GM20000 (cell line): ENCODE results near the gene TCF4.

ENCODE experiments used
- DNase-seq: peaks from one replicate; pipeline ENCODE4 v3.0.0; 2012; ENCODE audit warnings: low spot score
- CTCF ChIP-seq: IDR thresholded peaks from 2 replicates; pipeline ENCODE4 v1.5.1; 2012; ENCODE audit warnings: mild to moderate bottlenecking, control low read depth; ENCODE audit errors: extremely low read depth, missing control alignments

The TCF4 gene

DNA sequence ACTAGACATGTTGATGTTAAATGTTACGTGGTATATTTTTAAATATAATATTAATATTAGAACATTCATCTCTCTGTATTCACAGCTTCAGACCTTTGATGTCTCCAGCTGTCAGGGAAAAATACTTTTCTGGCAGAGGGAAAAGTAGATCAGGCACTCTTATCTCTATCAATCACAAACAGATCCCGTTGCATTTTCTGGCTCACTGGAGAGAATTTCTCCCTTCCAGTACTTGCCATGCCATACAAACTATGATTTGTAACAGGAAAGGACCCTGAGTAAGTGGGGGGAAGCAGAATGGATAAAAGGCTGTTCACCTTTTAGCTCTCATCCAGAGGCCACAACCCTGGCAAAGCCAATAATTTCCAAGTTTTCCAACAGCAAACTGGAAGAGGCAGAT, 158.0 kb downstream of the TCF4 start:
- no peak for TF ChIP-seq CTCF
- DNase-seq: no peak

- no peak for TF ChIP-seq CTCF
- no peak for DNase-seq
Observed at GRCh38 chr18:55427951-55428350, 160.0 kb downstream of the TCF4 start.

DNA sequence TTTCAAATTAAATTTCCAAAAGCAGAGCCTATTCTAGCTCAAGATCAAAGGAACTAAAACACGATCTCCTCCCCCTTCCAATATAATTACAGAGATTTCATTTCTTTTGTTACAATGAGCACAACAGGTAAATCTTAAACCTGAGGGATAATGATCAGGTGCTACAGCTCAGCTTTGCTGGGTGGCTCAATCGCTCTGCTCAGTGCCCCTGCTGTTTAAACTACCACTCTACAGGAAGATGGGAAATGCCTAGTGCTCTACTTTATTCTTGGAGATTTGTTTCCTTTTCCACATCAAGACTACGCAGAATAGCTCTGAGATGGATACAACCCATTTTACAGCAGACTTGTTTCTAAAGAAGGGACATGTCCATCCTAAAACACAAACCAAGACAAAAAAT, 162.3 kb downstream of the TCF4 start:
- no peak for DNase-seq
- TF ChIP-seq CTCF: no peak

DNA sequence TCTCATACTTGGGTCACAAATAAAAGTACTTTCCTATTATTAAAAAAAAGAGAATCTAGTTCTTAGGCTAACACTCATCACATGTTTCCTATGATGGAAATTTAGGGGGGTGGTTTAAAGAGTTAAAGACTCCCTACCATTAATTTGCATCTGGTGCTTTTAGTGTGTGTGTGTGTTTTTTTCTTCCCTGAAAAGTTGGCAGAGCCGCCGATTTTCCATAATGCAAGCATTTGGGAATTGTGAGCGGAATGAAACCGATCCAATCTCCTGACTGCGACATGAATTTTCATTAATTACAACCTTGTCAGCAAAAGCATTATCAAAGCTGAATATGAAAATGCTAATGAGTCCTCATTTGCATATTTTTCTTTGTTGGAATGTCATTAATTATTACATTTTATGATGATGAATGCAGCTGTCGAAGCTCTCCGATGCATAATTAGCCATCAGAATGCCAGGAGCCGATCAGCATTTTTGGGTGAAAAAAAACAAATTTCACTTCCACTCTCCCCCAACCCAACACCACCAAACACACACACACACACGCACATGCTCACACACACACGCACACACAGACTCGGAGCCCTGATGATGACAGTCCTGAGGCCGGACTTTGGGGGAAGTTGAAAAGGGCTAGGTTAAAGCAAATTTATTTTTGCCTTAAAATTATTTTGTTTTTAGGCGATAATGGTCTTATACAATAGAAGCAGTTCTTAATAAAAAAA, 165.4 kb downstream of the TCF4 start:
- TF ChIP-seq CTCF: no peak
- no peak for DNase-seq

- TF ChIP-seq CTCF: no peak
- no peak for DNase-seq
Observed at GRCh38 chr18:55421615-55422419, 166.2 kb downstream of the TCF4 start.

DNA sequence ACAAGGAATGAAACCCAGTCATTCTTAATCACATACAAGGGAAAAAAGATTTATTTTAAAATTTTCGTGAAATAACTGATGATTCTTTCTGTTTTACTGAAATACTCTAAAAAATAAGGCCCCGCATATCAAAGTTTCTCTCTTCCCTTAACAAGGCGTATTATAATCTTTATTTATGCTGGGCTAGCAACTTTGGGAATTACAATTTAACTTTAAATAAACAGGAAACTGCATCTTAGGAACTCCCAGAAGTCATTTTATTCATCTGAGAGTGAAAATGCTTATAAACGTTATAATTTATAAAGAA, 166.7 kb downstream of the TCF4 start:
- DNase-seq: no peak
- TF ChIP-seq CTCF: no peak

- TF ChIP-seq CTCF: no peak
- peak; percentile 18 for DNase-seq
Observed at GRCh38 chr18:55420665-55421307, 167.2 kb downstream of the TCF4 start.
